ENCODE data around the gene MIEN1.
"Not testable (repeated sequence)": the region's sequence is repeated elsewhere in the genome, so short reads cannot be mapped to it uniquely, and the experiment has no call there.

MIEN1 gene

GRCh38 chr17:39730095-39730921 is at the start of gene MIEN1:
Gene MIEN1 (minus strand): TSS chr17:39730532. CDS start chr17:39730495, 37 bp downstream.
- peak; percentile 80 for DNase-seq

- no peak for DNase-seq
These were observed 47.4 kb upstream of the MIEN1 start for GRCh38 chr17:39777534-39778365.

GRCh38 chr17:39776252-39776651 is 45.9 kb upstream of the MIEN1 start:
- no peak for DNase-seq

- DNase-seq, result no peak
These were observed 44.7 kb upstream of the MIEN1 start for GRCh38 chr17:39775031-39775430.

- no peak for DNase-seq
These were observed 43.7 kb upstream of the MIEN1 start for GRCh38 chr17:39774047-39774446.

- no peak for DNase-seq
These were observed 42.9 kb upstream of the MIEN1 start for GRCh38 chr17:39772987-39773934.

GRCh38 chr17:39772415-39772814 is 42.1 kb upstream of the MIEN1 start:
- no peak for DNase-seq

GRCh38 chr17:39769974-39770587 is 39.7 kb upstream of the MIEN1 start:
- DNase-seq, result peak; percentile 32

- DNase-seq, result no peak
These were observed 36.8 kb upstream of the MIEN1 start for GRCh38 chr17:39767147-39767546.

- DNase-seq, result no peak
These were observed 35.4 kb upstream of the MIEN1 start for GRCh38 chr17:39765766-39766165.

GRCh38 chr17:39765175-39765574 is 34.8 kb upstream of the MIEN1 start:
- DNase-seq, result no peak

- DNase-seq, result not testable (repeated sequence)
These were observed 33.8 kb upstream of the MIEN1 start for GRCh38 chr17:39764171-39764570.

- DNase-seq, result peak; percentile 88
These were observed 32.9 kb upstream of the MIEN1 start for GRCh38 chr17:39763051-39763820.

- peak; percentile 37 for DNase-seq
These were observed 31.6 kb upstream of the MIEN1 start for GRCh38 chr17:39761861-39762496.

GRCh38 chr17:39759204-39759603 is 28.9 kb upstream of the MIEN1 start:
- DNase-seq, result no peak

GRCh38 chr17:39757931-39758873 is 27.9 kb upstream of the MIEN1 start:
- DNase-seq, result peak; percentile 50

GRCh38 chr17:39757176-39757662 is 26.9 kb upstream of the MIEN1 start:
- DNase-seq, result no peak

- DNase-seq, result no peak
These were observed 26.2 kb upstream of the MIEN1 start for GRCh38 chr17:39756380-39757079.

Measured in fibroblast of skin of right quadriceps (primary cell).